Activated CD4-positive, alpha-beta T cell treated with anti-CD3 and anti-CD28 coated beads, Interleukin-2, amount 50 U/mL, for 1 hour (primary cell): Measurements from ENCODE around the gene GABPB2.

Experiments
- DNase-seq: peaks from one replicate; pipeline ENCODE4 v3.0.0-alpha.2; 2020

Gene GABPB2

GRCh38 chr1:151165281-151165737 is 94.7 kb downstream of the GABPB2 start:
- DNase-seq: no peak

DNA sequence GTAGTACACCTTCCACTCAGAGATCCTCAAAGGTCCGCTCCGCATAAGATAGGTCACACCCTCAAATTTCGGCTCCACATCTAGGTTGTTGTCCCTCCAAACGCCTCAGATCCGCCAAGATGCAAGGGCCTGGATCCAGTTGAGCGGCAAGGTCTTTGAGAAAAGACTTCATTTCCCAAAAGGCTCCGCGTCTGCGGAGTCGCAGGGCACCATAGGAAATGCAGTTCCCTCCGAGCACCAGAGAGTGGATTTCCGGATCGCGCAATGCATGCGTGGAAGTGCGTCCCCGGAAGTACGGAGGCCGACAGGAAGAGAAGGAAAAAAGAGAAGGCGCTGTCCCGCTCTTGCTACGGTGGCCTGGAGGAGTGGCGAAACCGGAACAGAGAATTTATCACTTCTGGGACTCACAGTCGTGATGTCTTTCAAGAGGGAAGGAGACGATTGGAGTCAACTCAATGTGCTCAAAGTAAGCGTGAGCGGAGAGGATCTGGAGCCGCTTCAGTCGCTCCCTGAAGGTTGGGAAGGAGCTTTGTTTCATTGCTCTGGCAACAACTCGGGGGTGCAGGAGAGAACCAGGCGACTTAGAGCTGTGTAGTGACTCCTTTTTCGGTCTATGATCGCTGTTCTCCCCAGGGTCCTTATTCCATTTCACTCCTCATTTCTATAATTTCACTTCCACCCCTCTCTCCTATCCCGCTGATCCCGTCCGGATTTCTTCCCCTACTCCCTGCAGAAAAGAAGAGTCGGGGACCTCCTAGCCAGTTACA is 95.4 kb downstream of the GABPB2 start, which contains the start of the genes LYSMD1 and SCNM1:
LYSMD1 (minus strand) TSS at position 165 of the 767 bp plus-strand sequence. CDS start 644 bp downstream, outside the sequence.
SCNM1 (plus strand) TSS at position 407 of the 767 bp plus-strand sequence; CDS start at position 416, 9 bp downstream.
- DNase-seq: peak; percentile 93

DNA sequence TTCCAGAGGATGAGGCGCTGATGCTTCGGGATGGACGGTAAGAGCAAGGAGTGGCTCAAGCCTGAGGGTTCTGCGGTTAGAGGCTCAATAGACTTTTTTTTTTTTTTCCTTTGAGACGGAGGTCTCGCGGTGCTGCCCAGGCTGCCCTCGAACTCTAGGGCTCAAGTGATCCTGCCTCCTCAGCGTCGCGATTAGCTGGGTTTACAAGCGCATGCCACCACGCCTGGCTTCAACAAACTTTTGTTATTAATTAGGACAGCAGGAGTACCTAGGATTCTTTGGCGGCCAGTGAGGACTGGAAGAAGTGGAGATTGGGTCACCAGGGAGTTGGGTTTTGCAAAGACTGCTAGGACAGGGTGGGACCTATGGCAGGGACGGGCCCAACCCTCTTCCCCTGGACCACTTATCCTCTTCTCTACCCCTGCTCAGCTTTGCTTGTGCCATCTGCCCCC is 96.0 kb downstream of the GABPB2 start:
- DNase-seq: no peak

GRCh38 chr1:151167116-151167515 is 96.6 kb downstream of the GABPB2 start:
- no peak for DNase-seq

GRCh38 chr1:151171190-151171589 is 100.6 kb downstream of the GABPB2 start:
- DNase-seq: no peak
